K562 (cell line): ENCODE results near the gene SCRN1. TPM values are rescaled to one million over a fixed set of nuclear protein-coding genes. Genes with fewer than 3 reads are reported as not detected.

Source experiments
- ATAC-seq: fragments of 200-7000 bp; cut with Tn5 transposase; 3 replicates; pipeline ENCODE4 v1.9.1; 2020; ENCODE audit warnings: moderate library complexity
- BruUV-seq: library from RNA; stranded (reverse); fragments of 400-500 nt; replicated peaks from 2 replicates; lab custom pipeline; 2021; lab: Mats Ljungman, UMichigan
- CTCF ChIA-PET: fragments of 300-600 bp; formaldehyde crosslinking; extraction: SDS; loops from one replicate; lab custom pipeline; 2021; ENCODE audit warnings: low intra/inter-chr PET ratio; lab: Yijun Ruan, JAX
- POLR2A ChIA-PET: fragments of 300-600, 350-650 bp; sonication (Branson Sonifier 250); formaldehyde crosslinking; extraction: SDS; loops from one replicate; lab custom pipeline; 2021; ENCODE audit warnings: antibody characterized with exemption, inconsistent platforms; lab: Yijun Ruan, JAX
- DNase-seq, 4 experiments: peaks; one replicate each; pipeline versions ENCODE4 v3.0.0 to v3.0.0-alpha.2; 2011 to 2018; ENCODE audit warnings: low spot score in 3 of 4, mixed read lengths in 3 of 4; ENCODE audit errors: extremely low read depth in 1 of 4
- FAIRE-seq: peaks from 2 replicates; lab custom pipeline; 2011; peaks lifted over from hg19 to GRCh38; lab: Jason Lieb, UNC
- H2AFZ ChIP-seq: 2 replicates; pipeline ENCODE4 v1.6.0; 2011; ENCODE audit warnings: low read depth, low read length, control low read depth, inconsistent platforms
- H3K27ac ChIP-seq: fragments of 200-600 bp; 3 replicates; pipeline ENCODE4 v1.8.0; 2011; ENCODE audit warnings: low read depth, mild to moderate bottlenecking, control low read depth, inconsistent platforms, low read length, moderate library complexity, mixed read lengths; ENCODE audit errors: extremely low read depth
- H3K27me3 ChIP-seq, 2 experiments: fragments of 300-600 bp in 1 of 2; 2 replicates in 1 of 2; 3 replicates in 1 of 2; pipeline versions ENCODE4 v1.6.0 to v1.8.0; 2011; ENCODE audit warnings: inconsistent platforms in 2 of 2, low read length in 2 of 2, mild to moderate bottlenecking in 1 of 2, mixed read lengths in 1 of 2, moderate library complexity in 1 of 2; ENCODE audit not compliant: control insufficient read depth in 2 of 2, insufficient read depth in 2 of 2
- H3K36me3 ChIP-seq: fragments of 300-600 bp; 3 replicates; pipeline ENCODE4 v1.8.0; 2011; ENCODE audit warnings: mild to moderate bottlenecking, low read length, inconsistent platforms; ENCODE audit not compliant: control insufficient read depth, insufficient read depth
- H3K4me1 ChIP-seq, 2 experiments: fragments of 200-600 bp in 1 of 2; replicated peaks in 1 of 2; 2 replicates in 1 of 2; 3 replicates in 1 of 2; pipeline versions ENCODE4 v1.5.1 to v1.8.0; 2011; ENCODE audit warnings: inconsistent platforms in 2 of 2, low read length in 2 of 2, mild to moderate bottlenecking in 1 of 2, mixed read lengths in 1 of 2, moderate library complexity in 1 of 2; ENCODE audit not compliant: control insufficient read depth in 2 of 2, insufficient read depth in 2 of 2
- H3K4me2 ChIP-seq: 2 replicates; pipeline ENCODE4 v1.6.1; 2011; ENCODE audit warnings: low read length, control low read depth, inconsistent platforms, mixed read lengths; ENCODE audit not compliant: insufficient read depth
- H3K4me3 ChIP-seq: fragments of 200-600 bp; sonication (generic), shearing (Covaris generic); 2 replicates; pipeline ENCODE4 v1.5.1; 2016; ENCODE audit warnings: control low read depth, inconsistent platforms
- H3K79me2 ChIP-seq: fragments of 200-600 bp; 3 replicates; pipeline ENCODE4 v1.8.0; 2011; ENCODE audit warnings: low read length, inconsistent platforms; ENCODE audit not compliant: control insufficient read depth, insufficient read depth
- H3K9ac ChIP-seq, 2 experiments: 2 replicates each; pipeline versions ENCODE4 v1.6.0 to v1.6.1; 2011; ENCODE audit warnings: low read depth in 2 of 2, low read length in 2 of 2, control low read depth in 1 of 2, inconsistent platforms in 1 of 2, mild to moderate bottlenecking in 1 of 2, mixed read lengths in 1 of 2; ENCODE audit not compliant: insufficient read depth in 1 of 2
- H3K9me1 ChIP-seq: one replicate; pipeline ENCODE4 v1.6.0; 2011; ENCODE audit warnings: inconsistent platforms, mild to moderate bottlenecking, low read length, moderate library complexity; ENCODE audit not compliant: control insufficient read depth, insufficient read depth
- H3K9me3 ChIP-seq: replicated peaks from 2 replicates; pipeline ENCODE4 v1.5.1; 2011; ENCODE audit warnings: low read depth, low read length, inconsistent platforms; ENCODE audit not compliant: control insufficient read depth, insufficient read depth
- H4K20me1 ChIP-seq: replicated peaks from 2 replicates; pipeline ENCODE4 v1.6.1; 2011; ENCODE audit warnings: low read length, inconsistent platforms, mixed read lengths; ENCODE audit not compliant: control insufficient read depth, insufficient read depth
- ATF7 ChIP-seq: fragments of 450-650 bp; IDR thresholded peaks from 2 replicates; pipeline ENCODE4 v1.7.1; 2014; ENCODE audit warnings: mild to moderate bottlenecking, moderate library complexity
- CBFA2T2 ChIP-seq: fragments of 450-650 bp; conservative IDR thresholded peaks from 2 replicates; pipeline ENCODE4 v1.6.1; 2017; ENCODE audit warnings: mild to moderate bottlenecking
- CBFA2T3 ChIP-seq: fragments of 450-650 bp; IDR thresholded peaks from 2 replicates; pipeline ENCODE4 v1.6.1; 2017
- HDAC1 ChIP-seq, 2 experiments: fragments of 450-650 bp; IDR thresholded peaks; 2 replicates each; pipeline ENCODE4 v1.6.1; 2016 to 2017; ENCODE audit warnings: inconsistent platforms in 1 of 2, mild to moderate bottlenecking in 1 of 2, moderate library complexity in 1 of 2
- SETDB1 ChIP-seq: IDR thresholded peaks from one replicate; pipeline ENCODE4 v1.6.1; 2012; ENCODE audit warnings: low read length, control low read depth, inconsistent platforms
- SP1 ChIP-seq: sonication (generic); formaldehyde crosslinking; IDR thresholded peaks from 2 replicates; pipeline ENCODE4 v1.8.1; 2022; ENCODE audit warnings: mild to moderate bottlenecking, missing genetic modification reagents
- TAL1 ChIP-seq: fragments of 450-650 bp; IDR thresholded peaks from 2 replicates; pipeline ENCODE4 v1.6.1; 2016; ENCODE audit warnings: mild to moderate bottlenecking
- TSHZ1 ChIP-seq: fragments of 250-450 bp; sonication (Bioruptor Pico); IDR thresholded peaks from 2 replicates; pipeline ENCODE4 v1.4.0; 2020; ENCODE audit warnings: mild to moderate bottlenecking, moderate library complexity
- ZNF146 ChIP-seq: IDR thresholded peaks from one replicate; pipeline ENCODE4 v1.6.1; 2018; ENCODE audit warnings: missing compliant biosample characterization; ENCODE audit not compliant: unreplicated experiment
- WGBS: fragments of 100-300 bp; shearing (Covaris generic); methylation state at CpG from one replicate; pipeline ENCODE4 v1.1.6; 2016; ENCODE audit warnings: low coverage, mixed read lengths; ENCODE audit not compliant: insufficient coverage; ENCODE audit errors: missing lambda C conversion rate; 5-methylcytosine and 5-hydroxymethylcytosine counted together
- in situ Hi-C: fragments of 300-500 bp; cut with MboI; formaldehyde crosslinking; loops from 4 replicates; pipeline ENCODE4 v1.15.0; 2018; ENCODE audit warnings: inconsistent platforms, mixed read lengths
- intact Hi-C: fragments of 100-400 bp; cut with micrococcal nuclease; formaldehyde crosslinking; loops from 2 replicates; pipeline ENCODE4 v1.14.2; 2022
- polyA plus RNA-seq, 8 experiments: library from polyadenylated mRNA; depleted of rRNA in 4 of 8; stranded (reverse) in 5 of 8; unstranded in 3 of 8; fragments of >200 nt; fragmentation: Nextera tagmentation in 2 of 8; fragmentation: Illumina TruSeq in 1 of 8; extraction: Ambion mirVana in 2 of 8; extraction: Trizol in 1 of 8; gene quantifications; 2 replicates each; pipeline versions ENCODE4 v1.2.1 to v1.2.3, GENCODE V29; 2011 to 2014; ENCODE audit warnings: inconsistent platforms in 1 of 8, missing spikeins in 1 of 8
- total RNA-seq, 7 experiments: library from RNA; depleted of rRNA in 6 of 7; stranded (reverse); fragments of >200 nt in 6 of 7; fragmentation: Illumina TruSeq in 2 of 7; extraction: Trizol in 2 of 7; gene quantifications; 2 replicates each; pipeline versions ENCODE4 v1.2.1 to v1.2.3, GENCODE V29; 2011 to 2021; ENCODE audit warnings: low replicate concordance in 1 of 7

Gene SCRN1
- total and polyA plus RNA-seq, 9 of the 15 experiments (the other 6 are each of a cell fraction or from before 2014, with no cell fraction given), result 0.13 to 1.4 (median 0.20) TPM

- TF ChIP-seq ZNF146, result no peak
- 0 out of 2 replicates have a peak, but pooled peaks have one; percentile 9 for TF ChIP-seq TAL1
- TF ChIP-seq HDAC1 (IDR thresholded peaks at IDR 0.05), result peak in 1 of 2 experiments; percentile 77; a peak in 2 of 4 replicates
- no peak for TF ChIP-seq TSHZ1
- TF ChIP-seq CBFA2T2, result 0 out of 2 replicates have a peak, but pooled peaks have one; percentile 19
- peak; percentile 52 for TF ChIP-seq CBFA2T3
These were observed 20.4 kb upstream of the SCRN1 start (continued) for GRCh38 chr7:30010021-30010420.

- no peaks in the 10 kb centered on the region for H3K79me2 ChIP-seq
- no peak for DNase-seq
- H3K27me3 ChIP-seq, result no peaks in the 10 kb centered on the region
- H3K4me2 ChIP-seq, result no peak overlapping the region
- no peak overlapping the region for H3K4me3 ChIP-seq
- no peaks in the 10 kb centered on the region for H4K20me1 ChIP-seq
- no peak overlapping the region for H3K27ac ChIP-seq
- CTCF ChIA-PET, result no interaction called here
- FAIRE-seq, result no peak
- TF ChIP-seq SP1 (CRISPR knock-in tag) (no peak), SETDB1 (no peak), ATF7 (no peak)
- H3K36me3 ChIP-seq, result no peaks in the 10 kb centered on the region
- intact Hi-C loops (no loop called here), in situ Hi-C loops (no loop called here)
- H3K9ac ChIP-seq, result no peak overlapping the region
- no peaks in the 10 kb centered on the region for H3K9me1 ChIP-seq
- no TSS peak for BruUV-seq
- H2AFZ ChIP-seq, result no peak overlapping the region
- no peaks in the 10 kb centered on the region for H3K9me3 ChIP-seq
- whole genome bisulfite sequencing, result 10% methylated on average over 3 of the region's 3 CpGs
- POLR2A ChIA-PET, result no interaction called here
- ATAC-seq, result no peak
- H3K4me1 ChIP-seq, result no peaks in the 10 kb centered on the region
These were observed 15.9 kb upstream of the SCRN1 start for GRCh38 chr7:30005464-30005863.
